Measurements from ENCODE around the gene DOCK3. TPM values are rescaled to one million over a fixed set of nuclear protein-coding genes. Genes with fewer than 3 reads are reported as not detected.

Gene DOCK3
- total and polyA plus RNA-seq, 10 of the 15 experiments (the other 5 are each of a cell fraction or from before 2014, with no cell fraction given) = 0.02 to 0.52 (median 0.04) TPM; not detected in 5

GRCh38 chr3:51145811-51146585 is 471.3 kb downstream of the DOCK3 start:
- Histone ChIP-seq H3K9me3 (replicated peaks; ENCODE audit: control insufficient read depth, insufficient read depth, low read length) (no peaks in the 10 kb centered on the region), H3K79me2 (ENCODE audit: control insufficient read depth, insufficient read depth, low read length) (no peaks in the 10 kb centered on the region), H3K36me3 (ENCODE audit: control insufficient read depth in 2 of 2, insufficient read depth in 2 of 2, low read length in 1 of 2) (no peaks in the 10 kb centered on the region), H3K27me3 (replicated peaks in 1 of 2; ENCODE audit: control insufficient read depth in 2 of 2, insufficient read depth in 2 of 2, low read length in 1 of 2) (no peaks in the 10 kb centered on the region), H3K9ac (ENCODE audit: control insufficient read depth, insufficient read depth, low read length) (no peak overlapping the region), H3K4me3 (no peak overlapping the region), H3K27ac (ENCODE audit: control insufficient read depth, insufficient read depth) (no peak overlapping the region), H3K4me1 (ENCODE audit: control insufficient read depth, insufficient read depth, low read length) (no peaks in the 10 kb centered on the region), H2AFZ (ENCODE audit: control insufficient read depth, low read depth, low read length) (no peak overlapping the region), H3K4me2 (ENCODE audit: control insufficient read depth, insufficient read depth) (no peak overlapping the region), H4K20me1 (ENCODE audit: control insufficient read depth, insufficient read depth) (no peaks in the 10 kb centered on the region)
- ChIA-PET POLR2A (no interaction called here), CTCF (interaction anchor here (0.9 kb wide), 1 partner anchor 19 kb away, joined by 3 read pairs; no protein-coding TSS in a partner anchor), RAD21 (ENCODE audit: unreplicated experiment) (no interaction called here), SMC1A (ENCODE audit: uncharacterized antibody, unreplicated experiment) (no interaction called here)
- 46% methylated on average over 8 of the region's 8 CpGs for WGBS (ENCODE audit: insufficient coverage, insufficient replicate concordance, low lambda C conversion rate, missing lambda C conversion rate)
- no peak for DNase-seq (ENCODE audit: low read depth, low spot score)
- ATAC-seq = no peak
- no TSS peak for BruUV-seq (replicated peaks)
- FAIRE-seq = no peak
- in situ Hi-C loops (cut with MboI) = no loop called here
- intact Hi-C loops (cut with micrococcal nuclease; ENCODE audit: unreplicated experiment) = no loop called here
- TF ChIP-seq JUNB (IDR thresholded peaks at IDR 0.05) = no peak
- TF ChIP-seq SREBF2 (IDR thresholded peaks at IDR 0.05; ENCODE audit: low read length) = no peak
- TF ChIP-seq CREM (IDR thresholded peaks at IDR 0.05; ENCODE audit: low read depth) = no peak
- no peak for TF ChIP-seq ZNF384 (IDR thresholded peaks at IDR 0.05; ENCODE audit: borderline replicate concordance, low read depth, low read length)
- TF ChIP-seq KLF5 (IDR thresholded peaks at IDR 0.05; ENCODE audit: partially characterized antibody) = no peak
- TF ChIP-seq RBBP5 (conservative IDR thresholded peaks at IDR 0.05) = no peak
- no peak for TF ChIP-seq EP300 (IDR thresholded peaks at IDR 0.05; ENCODE audit: borderline replicate concordance in 1 of 2, control insufficient read depth in 1 of 2, low read depth in 2 of 2, low read length in 2 of 2)
- no peak for TF ChIP-seq CHD1 (IDR thresholded peaks at IDR 0.05; ENCODE audit: low read depth, low read length)
- no peak for TF ChIP-seq E2F8 (IDR thresholded peaks at IDR 0.05; ENCODE audit: low read depth, partially characterized antibody)
- TF ChIP-seq NRF1 (conservative IDR thresholded peaks at IDR 0.05; ENCODE audit: low read depth, low read length) = no peak
- no peak for TF ChIP-seq ATF3 (IDR thresholded peaks at IDR 0.05; ENCODE audit: borderline replicate concordance, extremely low read depth, low read depth, low read length)
- no peak for TF ChIP-seq NBN (IDR thresholded peaks at IDR 0.05)
- no peak for TF ChIP-seq MYB (IDR thresholded peaks at IDR 0.05; ENCODE audit: borderline replicate concordance, low read depth, low read length)
- TF ChIP-seq NFYA (IDR thresholded peaks at IDR 0.05; ENCODE audit: borderline replicate concordance, low read depth, low read length) = no peak
- TF ChIP-seq ZBTB11 (CRISPR knock-in tag; IDR thresholded peaks at IDR 0.05) = no peak
- TF ChIP-seq HSF1 (IDR thresholded peaks at IDR 0.05; ENCODE audit: low read depth, low read length) = no peak
